GM12891 (cell line): ENCODE data around the gene TNN.

Source experiments
- PAX5 ChIP-seq: IDR thresholded peaks from 2 replicates; pipeline ENCODE4 v1.6.1; 2011; ENCODE audit warnings: low read length, moderate library complexity, mild to moderate bottlenecking; ENCODE audit not compliant: insufficient read depth, severe bottlenecking
- POLR2A ChIP-seq: IDR thresholded peaks from 2 replicates; pipeline ENCODE4 v1.6.1; 2011; ENCODE audit warnings: low read depth, low read length, control low read depth
- POLR2AphosphoS5 ChIP-seq: IDR thresholded peaks from 2 replicates; pipeline ENCODE4 v1.6.1; 2011; ENCODE audit warnings: low read depth, low read length, control low read depth
- SPI1 ChIP-seq: IDR thresholded peaks from 2 replicates; pipeline ENCODE4 v1.6.1; 2011; ENCODE audit warnings: low read depth, low read length, control low read depth
- TAF1 ChIP-seq: IDR thresholded peaks from 2 replicates; pipeline ENCODE4 v1.6.1; 2011; ENCODE audit warnings: low read depth, low read length, control low read depth

- TF ChIP-seq POLR2AphosphoS5 (no peak), POLR2A (no peak), TAF1 (no peak), PAX5 (no peak), SPI1 (no peak)
Observed at GRCh38 chr1:175081983-175082382, 14.3 kb downstream of the TNN start.
